ENCODE results near the gene PLEKHG1.

DNA sequence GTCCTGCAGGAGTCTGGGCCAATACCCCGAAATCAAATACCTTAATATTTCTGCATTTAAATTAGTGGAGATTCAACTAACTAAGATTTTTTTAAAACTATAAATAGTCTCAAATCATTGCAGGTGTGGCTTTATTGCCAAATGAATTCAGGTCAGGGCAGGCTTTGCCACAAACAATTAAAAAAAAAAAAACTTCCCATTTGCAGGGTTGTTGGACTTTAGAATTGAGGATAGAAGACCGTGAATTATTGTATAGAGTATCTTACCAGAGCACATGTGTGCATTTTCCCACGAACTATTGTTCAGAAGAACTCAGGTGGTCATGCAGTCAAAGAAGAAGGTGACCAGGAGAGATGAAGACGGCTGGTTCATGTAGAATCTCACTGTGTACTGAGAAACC is 6.6 kb upstream of the PLEKHG1 start:
- TF ChIP-seq, protein P1, sequence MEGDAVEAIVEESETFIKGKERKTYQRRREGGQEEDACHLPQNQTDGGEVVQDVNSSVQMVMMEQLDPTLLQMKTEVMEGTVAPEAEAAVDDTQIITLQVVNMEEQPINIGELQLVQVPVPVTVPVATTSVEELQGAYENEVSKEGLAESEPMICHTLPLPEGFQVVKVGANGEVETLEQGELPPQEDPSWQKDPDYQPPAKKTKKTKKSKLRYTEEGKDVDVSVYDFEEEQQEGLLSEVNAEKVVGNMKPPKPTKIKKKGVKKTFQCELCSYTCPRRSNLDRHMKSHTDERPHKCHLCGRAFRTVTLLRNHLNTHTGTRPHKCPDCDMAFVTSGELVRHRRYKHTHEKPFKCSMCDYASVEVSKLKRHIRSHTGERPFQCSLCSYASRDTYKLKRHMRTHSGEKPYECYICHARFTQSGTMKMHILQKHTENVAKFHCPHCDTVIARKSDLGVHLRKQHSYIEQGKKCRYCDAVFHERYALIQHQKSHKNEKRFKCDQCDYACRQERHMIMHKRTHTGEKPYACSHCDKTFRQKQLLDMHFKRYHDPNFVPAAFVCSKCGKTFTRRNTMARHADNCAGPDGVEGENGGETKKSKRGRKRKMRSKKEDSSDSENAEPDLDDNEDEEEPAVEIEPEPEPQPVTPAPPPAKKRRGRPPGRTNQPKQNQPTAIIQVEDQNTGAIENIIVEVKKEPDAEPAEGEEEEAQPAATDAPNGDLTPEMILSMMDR (IDR thresholded peaks at IDR 0.05) = no peak
- TF ChIP-seq, protein P2, sequence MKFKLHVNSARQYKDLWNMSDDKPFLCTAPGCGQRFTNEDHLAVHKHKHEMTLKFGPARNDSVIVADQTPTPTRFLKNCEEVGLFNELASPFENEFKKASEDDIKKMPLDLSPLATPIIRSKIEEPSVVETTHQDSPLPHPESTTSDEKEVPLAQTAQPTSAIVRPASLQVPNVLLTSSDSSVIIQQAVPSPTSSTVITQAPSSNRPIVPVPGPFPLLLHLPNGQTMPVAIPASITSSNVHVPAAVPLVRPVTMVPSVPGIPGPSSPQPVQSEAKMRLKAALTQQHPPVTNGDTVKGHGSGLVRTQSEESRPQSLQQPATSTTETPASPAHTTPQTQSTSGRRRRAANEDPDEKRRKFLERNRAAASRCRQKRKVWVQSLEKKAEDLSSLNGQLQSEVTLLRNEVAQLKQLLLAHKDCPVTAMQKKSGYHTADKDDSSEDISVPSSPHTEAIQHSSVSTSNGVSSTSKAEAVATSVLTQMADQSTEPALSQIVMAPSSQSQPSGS (CRISPR knock-in tag; IDR thresholded peaks at IDR 0.05; ENCODE audit: borderline replicate concordance, low read depth) = no peak

Measured in WTC11 (cell line).